Stimulated activated CD8-positive, alpha-beta memory T cell treated with anti-CD3 and anti-CD28 coated beads, Interleukin-12 subunit alpha, Interleukin-12 subunit beta, amount 100 ng/mL, for 1 hour (primary cell): ENCODE results near the gene TRAF7.

Experiments used
- DNase-seq: peaks from one replicate; pipeline ENCODE4 v3.0.0-alpha.2; 2020; ENCODE audit warnings: low read depth

TRAF7 gene

GRCh38 chr16:2183671-2184070 is 28.1 kb downstream of the TRAF7 start:
- no peak for DNase-seq

GRCh38 chr16:2184346-2184745 is 28.8 kb downstream of the TRAF7 start:
- no peak for DNase-seq

- no peak for DNase-seq
These were observed 29.4 kb downstream of the TRAF7 start for GRCh38 chr16:2184962-2185361.

- no peak for DNase-seq
These were observed 30.5 kb downstream of the TRAF7 start for GRCh38 chr16:2186064-2186463.

GRCh38 chr16:2186505-2186904 is 30.9 kb downstream of the TRAF7 start:
- no peak for DNase-seq

- DNase-seq = no peak
These were observed 31.6 kb downstream of the TRAF7 start for GRCh38 chr16:2187212-2187611.

- DNase-seq = no peak
These were observed 32.8 kb downstream of the TRAF7 start for GRCh38 chr16:2188395-2188794.

- no peak for DNase-seq
These were observed 33.8 kb downstream of the TRAF7 start for GRCh38 chr16:2189252-2189893.

GRCh38 chr16:2190002-2190658 is 34.5 kb downstream of the TRAF7 start:
- no peak for DNase-seq

GRCh38 chr16:2190659-2191445 is 35.3 kb downstream of the TRAF7 start:
- DNase-seq = no peak

GRCh38 chr16:2191446-2191706 is 35.8 kb downstream of the TRAF7 start:
- DNase-seq = no peak

GRCh38 chr16:2194166-2194834 is 38.7 kb downstream of the TRAF7 start:
- DNase-seq = no peak

- peak; percentile 25 for DNase-seq
These were observed 39.3 kb downstream of the TRAF7 start for GRCh38 chr16:2194852-2195321.

GRCh38 chr16:2195322-2196161 is 40.0 kb downstream of the TRAF7 start:
- DNase-seq = no peak

GRCh38 chr16:2196162-2196980 is 40.8 kb downstream of the TRAF7 start, which contains the start of gene CASKIN1:
TSS of gene CASKIN1 (minus strand) at chr16:2196605. CDS start at chr16:2196432, 173 bp downstream.
- DNase-seq = no peak

- no peak for DNase-seq
These were observed 41.5 kb downstream of the TRAF7 start for GRCh38 chr16:2196981-2197511.

GRCh38 chr16:2197765-2198164 is 42.2 kb downstream of the TRAF7 start:
- no peak for DNase-seq

- DNase-seq = no peak
These were observed 42.7 kb downstream of the TRAF7 start for GRCh38 chr16:2198283-2198682.

- DNase-seq = no peak
These were observed 43.5 kb downstream of the TRAF7 start for GRCh38 chr16:2199095-2199494.

GRCh38 chr16:2199621-2200139 is 44.1 kb downstream of the TRAF7 start:
- no peak for DNase-seq
